ENCODE data around the gene SEZ6. TPM values are rescaled to one million over a fixed set of nuclear protein-coding genes. Genes with fewer than 3 reads are reported as not detected.

SEZ6 gene
- total RNA-seq, 1 experiment from 2014 or later = not detected

- in situ Hi-C loops (cut with HindIII; ENCODE audit: low pct_unique_long_range_greater_than_20kb, low sequenced_read_pairs) = no loop called here
- Histone ChIP-seq H3K4me3 (ENCODE audit: low read depth in 2 of 2, low read length in 2 of 2) (no peak overlapping the region; a peak in 1 of 4 replicates), H3K27me3 (ENCODE audit: control insufficient read depth, insufficient read depth, low read length) (peaks cover 14% of the 10 kb centered on the region), H3K4me1 (ENCODE audit: control insufficient read depth, insufficient read depth, low read length) (no peaks in the 10 kb centered on the region; the same call in 1 of the 2 replicates), H3K27ac (ENCODE audit: low read length) (no peak overlapping the region), H3K36me3 (ENCODE audit: control insufficient read depth, insufficient read depth, low read length) (no peaks in the 10 kb centered on the region), H3K9me3 (ENCODE audit: control insufficient read depth, insufficient read depth, low read depth, low read length) (peaks cover 11% of the 10 kb centered on the region; the same call in 1 of the 2 replicates)
- DNase-seq (ENCODE audit: low read depth, low spot score) (no peak), ATAC-seq (peak; percentile 17; the same call in 1 of the 2 replicates)
- intact Hi-C loops (cut with micrococcal nuclease; ENCODE audit: unreplicated experiment) = no loop called here
- ChIA-PET CTCF (interaction anchor here (0.6 kb wide), 1 partner anchor 74 kb away, joined by 4 read pairs; no protein-coding TSS in a partner anchor), POLR2A (no interaction called here)
- BruUV-seq (replicated peaks) = no TSS peak
- TF ChIP-seq CTCF (IDR thresholded peaks at IDR 0.05) (no peak), POLR2AphosphoS5 (IDR thresholded peaks at IDR 0.05; ENCODE audit: low read depth, low read length) (no peak), TCF7L2 (IDR thresholded peaks at IDR 0.05; ENCODE audit: low read depth, low read length) (no peak), REST (IDR thresholded peaks at IDR 0.05; ENCODE audit: insufficient read depth in 1 of 2, low read depth in 2 of 2, low read length in 1 of 2) (no peak), SIN3A (IDR thresholded peaks at IDR 0.05; ENCODE audit: borderline replicate concordance, insufficient read depth, low read depth, low read length) (no peak)
Observed at GRCh38 chr17:29038085-29038795, 32.4 kb upstream of the SEZ6 start.

- no TSS peak for BruUV-seq (replicated peaks)
- in situ Hi-C loops (cut with HindIII; ENCODE audit: low pct_unique_long_range_greater_than_20kb, low sequenced_read_pairs) = no loop called here
- POLR2A ChIA-PET = interaction anchor here (0.5 kb wide), 1 partner anchor 169 kb away, joined by 4 read pairs; no protein-coding TSS in a partner anchor
Observed at GRCh38 chr17:29037739-29038084, 31.9 kb upstream of the SEZ6 start.

More at GRCh38 chr17:29037739-29038084, 31.9 kb upstream of the SEZ6 start:
- peaks cover 18% of the 10 kb centered on the region for H3K27me3 ChIP-seq (ENCODE audit: control insufficient read depth, insufficient read depth, low read length)
- no peak overlapping the region for H3K27ac ChIP-seq (ENCODE audit: low read length)
- no peak for TF ChIP-seq SIN3A (IDR thresholded peaks at IDR 0.05; ENCODE audit: borderline replicate concordance, insufficient read depth, low read depth, low read length)
- TF ChIP-seq CTCF (IDR thresholded peaks at IDR 0.05) = no peak
- TF ChIP-seq POLR2AphosphoS5 (IDR thresholded peaks at IDR 0.05; ENCODE audit: low read depth, low read length) = no peak
- no peak for TF ChIP-seq REST (IDR thresholded peaks at IDR 0.05; ENCODE audit: insufficient read depth in 1 of 2, low read depth in 2 of 2, low read length in 1 of 2)
- no peak for TF ChIP-seq TCF7L2 (IDR thresholded peaks at IDR 0.05; ENCODE audit: low read depth, low read length)
- H3K9me3 ChIP-seq (ENCODE audit: control insufficient read depth, insufficient read depth, low read depth, low read length) = peaks cover 11% of the 10 kb centered on the region; the same call in 1 of the 2 replicates
- CTCF ChIA-PET = no interaction called here
- intact Hi-C loops (cut with micrococcal nuclease; ENCODE audit: unreplicated experiment) = no loop called here
- DNase-seq (ENCODE audit: low read depth, low spot score) = no peak
- H3K4me1 ChIP-seq (ENCODE audit: control insufficient read depth, insufficient read depth, low read length) = no peaks in the 10 kb centered on the region; the same call in 1 of the 2 replicates
- H3K4me3 ChIP-seq (ENCODE audit: low read depth in 2 of 2, low read length in 2 of 2) = no peak overlapping the region; a peak in 1 of 4 replicates
- peak; percentile 48 for ATAC-seq
- no peaks in the 10 kb centered on the region for H3K36me3 ChIP-seq (ENCODE audit: control insufficient read depth, insufficient read depth, low read length)

Measured in Panc1 (cell line).